HepG2 (cell line): ENCODE data around the gene PIGV. TPM values are rescaled to one million over a fixed set of nuclear protein-coding genes. Genes with fewer than 3 reads are reported as not detected.

ENCODE experiments used
- E2F1 ChIP-seq: sonication (generic); formaldehyde crosslinking; IDR thresholded peaks from 2 replicates; pipeline ENCODE4 v1.5.0; 2020; ENCODE audit warnings: missing genetic modification reagents
- GZF1 ChIP-seq: sonication (generic); formaldehyde crosslinking; IDR thresholded peaks from 2 replicates; pipeline ENCODE4 v1.5.1; 2020; ENCODE audit warnings: mild to moderate bottlenecking, missing genetic modification reagents
- HDAC1 ChIP-seq: sonication (generic); formaldehyde crosslinking; IDR thresholded peaks from 2 replicates; pipeline ENCODE4 v1.5.1; 2020; ENCODE audit warnings: mild to moderate bottlenecking, missing genetic modification reagents
- HNF4G ChIP-seq, 2 experiments: sonication (generic) in 1 of 2; formaldehyde crosslinking in 1 of 2; IDR thresholded peaks; 2 replicates each; pipeline versions ENCODE4 v1.4.0 to v1.6.1; 2011 to 2020; ENCODE audit warnings: borderline replicate concordance in 2 of 2, low read depth in 2 of 2, mild to moderate bottlenecking in 2 of 2, low read length in 1 of 2, missing genetic modification reagents in 1 of 2, moderate library complexity in 1 of 2
- HOXA5 ChIP-seq: sonication (generic); formaldehyde crosslinking; IDR thresholded peaks from 2 replicates; pipeline ENCODE4 v1.4.0; 2020; ENCODE audit warnings: missing genetic modification reagents
- NFYB ChIP-seq: sonication (generic); formaldehyde crosslinking; IDR thresholded peaks from 2 replicates; pipeline ENCODE4 v1.4.0; 2020; ENCODE audit warnings: missing genetic modification reagents
- NR1H2 ChIP-seq: sonication (generic); formaldehyde crosslinking; IDR thresholded peaks from 2 replicates; pipeline ENCODE4 v1.8.1; 2022; ENCODE audit warnings: low read depth, missing genetic modification reagents, borderline replicate concordance
- RORA ChIP-seq: sonication (generic); formaldehyde crosslinking; IDR thresholded peaks from 2 replicates; pipeline ENCODE4 v1.5.0; 2020; ENCODE audit warnings: mild to moderate bottlenecking, missing genetic modification reagents, moderate library complexity
- TBP ChIP-seq: sonication (generic); formaldehyde crosslinking; IDR thresholded peaks from 2 replicates; pipeline ENCODE4 v1.5.0; 2020; ENCODE audit warnings: missing genetic modification reagents
- THAP8 ChIP-seq: sonication (generic); formaldehyde crosslinking; IDR thresholded peaks from 2 replicates; pipeline ENCODE4 v1.5.1; 2020; ENCODE audit warnings: missing genetic modification reagents, mild to moderate bottlenecking, borderline replicate concordance
- TRIM24 ChIP-seq: sonication (generic); formaldehyde crosslinking; IDR thresholded peaks from 2 replicates; pipeline ENCODE4 v1.8.0; 2022; ENCODE audit warnings: mild to moderate bottlenecking, missing genetic modification reagents
- ZBTB38 ChIP-seq: sonication (generic); formaldehyde crosslinking; IDR thresholded peaks from 2 replicates; pipeline ENCODE4 v1.5.1; 2020; ENCODE audit warnings: mild to moderate bottlenecking, missing genetic modification reagents
- ZNF337 ChIP-seq: sonication (generic); formaldehyde crosslinking; IDR thresholded peaks from 2 replicates; pipeline ENCODE4 v1.5.1; 2020; ENCODE audit warnings: missing genetic modification reagents, low read depth, mild to moderate bottlenecking, borderline replicate concordance
- ZNF510 ChIP-seq: sonication (generic); formaldehyde crosslinking; IDR thresholded peaks from 2 replicates; pipeline ENCODE4 v1.4.0; 2020; ENCODE audit warnings: low read depth, mild to moderate bottlenecking, missing genetic modification reagents
- ZNF564 ChIP-seq: sonication (generic); formaldehyde crosslinking; IDR thresholded peaks from 2 replicates; pipeline ENCODE4 v1.8.1; 2023; ENCODE audit warnings: mild to moderate bottlenecking, missing genetic modification reagents
- ZNF839 ChIP-seq: sonication (generic); formaldehyde crosslinking; IDR thresholded peaks from 2 replicates; pipeline ENCODE4 v1.4.0; 2020; ENCODE audit warnings: missing genetic modification reagents, mild to moderate bottlenecking, borderline replicate concordance
- polyA plus RNA-seq, 8 experiments: library from polyadenylated mRNA; depleted of rRNA in 3 of 8; stranded (reverse) in 7 of 8; unstranded in 1 of 8; fragments of >200 nt; fragmentation: Illumina TruSeq in 4 of 8; extraction: Trizol in 4 of 8; gene quantifications; 2 replicates each; pipeline versions ENCODE4 v1.2.1 to v1.2.3, GENCODE V29; 2011 to 2016; ENCODE audit warnings: low read depth in 4 of 8, missing spikeins in 1 of 8, mixed read lengths in 1 of 8; ENCODE audit not compliant: insufficient read depth in 1 of 8
- total RNA-seq, 5 experiments: library from RNA; depleted of rRNA; stranded (reverse); fragments of >200 nt; fragmentation: Illumina TruSeq; extraction: Trizol; gene quantifications; 2 replicates each; pipeline ENCODE4 v1.2.3, GENCODE V29; 2016; ENCODE audit warnings: low read depth in 1 of 5
- TF ChIP-seq, protein P1 (sequence below): sonication (generic); formaldehyde crosslinking; IDR thresholded peaks from 2 replicates; pipeline ENCODE4 v1.4.0; 2020; ENCODE audit warnings: missing genetic modification reagents
- TF ChIP-seq, protein P2 (sequence below): sonication (generic); formaldehyde crosslinking; IDR thresholded peaks from 2 replicates; pipeline ENCODE4 v1.8.1; 2023; ENCODE audit warnings: mild to moderate bottlenecking, inconsistent platforms, moderate library complexity, missing genetic modification reagents, borderline replicate concordance
- TF ChIP-seq, protein P3 (sequence below): sonication (generic); formaldehyde crosslinking; IDR thresholded peaks from 2 replicates; pipeline ENCODE4 v1.9.0; 2021; ENCODE audit warnings: missing genetic modification reagents, mild to moderate bottlenecking, borderline replicate concordance

Gene PIGV
- total and polyA plus RNA-seq, 2 of the 13 experiments (the other 11 are each of a cell fraction or from before 2014, with no cell fraction given): 13.5 to 22.7 TPM

GRCh38 chr1:26787706-26788514 is at the start of gene PIGV (continued):
- peak; percentile 45; the same call in 1 of the 2 replicates for TF ChIP-seq E2F1 (CRISPR knock-in tag)
- TF ChIP-seq ZNF839 (CRISPR knock-in tag): no peak
- no peak for TF ChIP-seq RORA (CRISPR knock-in tag)
- TF ChIP-seq THAP8: no peak
- TF ChIP-seq, protein P1, sequence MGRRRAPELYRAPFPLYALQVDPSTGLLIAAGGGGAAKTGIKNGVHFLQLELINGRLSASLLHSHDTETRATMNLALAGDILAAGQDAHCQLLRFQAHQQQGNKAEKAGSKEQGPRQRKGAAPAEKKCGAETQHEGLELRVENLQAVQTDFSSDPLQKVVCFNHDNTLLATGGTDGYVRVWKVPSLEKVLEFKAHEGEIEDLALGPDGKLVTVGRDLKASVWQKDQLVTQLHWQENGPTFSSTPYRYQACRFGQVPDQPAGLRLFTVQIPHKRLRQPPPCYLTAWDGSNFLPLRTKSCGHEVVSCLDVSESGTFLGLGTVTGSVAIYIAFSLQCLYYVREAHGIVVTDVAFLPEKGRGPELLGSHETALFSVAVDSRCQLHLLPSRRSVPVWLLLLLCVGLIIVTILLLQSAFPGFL (CRISPR knock-in tag): no peak
- TF ChIP-seq, protein P2, sequence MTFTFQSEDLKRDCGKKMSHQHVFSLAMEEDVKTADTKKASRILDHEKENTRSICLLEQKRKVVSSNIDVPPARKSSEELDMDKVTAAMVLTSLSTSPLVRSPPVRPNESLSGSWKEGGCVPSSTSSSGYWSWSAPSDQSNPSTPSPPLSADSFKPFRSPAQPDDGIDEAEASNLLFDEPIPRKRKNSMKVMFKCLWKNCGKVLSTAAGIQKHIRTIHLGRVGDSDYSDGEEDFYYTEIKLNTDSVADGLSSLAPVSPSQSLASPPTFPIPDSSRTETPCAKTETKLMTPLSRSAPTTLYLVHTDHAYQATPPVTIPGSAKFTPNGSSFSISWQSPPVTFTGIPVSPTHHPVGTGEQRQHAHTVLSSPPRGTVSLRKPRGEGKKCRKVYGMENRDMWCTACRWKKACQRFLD (CRISPR knock-in tag): no peak
- TF ChIP-seq HNF4G (IDR thresholded peaks at IDR 0.05; ENCODE audit: borderline replicate concordance, low read depth, low read length): no peak
- peak; percentile 24; the same call in 1 of the 2 replicates for TF ChIP-seq HNF4G (CRISPR knock-in tag; IDR thresholded peaks at IDR 0.05; ENCODE audit: borderline replicate concordance, low read depth)
- TF ChIP-seq HDAC1 (CRISPR knock-in tag): peak; percentile 60
- peak; percentile 16; the same call in 1 of the 2 replicates for TF ChIP-seq ZNF564 (CRISPR knock-in tag)
- TF ChIP-seq, protein P3, sequence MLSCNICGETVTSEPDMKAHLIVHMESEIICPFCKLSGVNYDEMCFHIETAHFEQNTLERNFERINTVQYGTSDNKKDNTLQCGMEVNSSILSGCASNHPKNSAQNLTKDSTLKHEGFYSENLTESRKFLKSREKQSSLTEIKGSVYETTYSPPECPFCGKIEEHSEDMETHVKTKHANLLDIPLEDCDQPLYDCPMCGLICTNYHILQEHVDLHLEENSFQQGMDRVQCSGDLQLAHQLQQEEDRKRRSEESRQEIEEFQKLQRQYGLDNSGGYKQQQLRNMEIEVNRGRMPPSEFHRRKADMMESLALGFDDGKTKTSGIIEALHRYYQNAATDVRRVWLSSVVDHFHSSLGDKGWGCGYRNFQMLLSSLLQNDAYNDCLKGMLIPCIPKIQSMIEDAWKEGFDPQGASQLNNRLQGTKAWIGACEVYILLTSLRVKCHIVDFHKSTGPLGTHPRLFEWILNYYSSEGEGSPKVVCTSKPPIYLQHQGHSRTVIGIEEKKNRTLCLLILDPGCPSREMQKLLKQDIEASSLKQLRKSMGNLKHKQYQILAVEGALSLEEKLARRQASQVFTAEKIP (CRISPR knock-in tag): no peak
- peak; percentile 34; the same call in 1 of the 2 replicates for TF ChIP-seq HOXA5
- no peak for TF ChIP-seq NR1H2 (CRISPR knock-in tag)
- no peak for TF ChIP-seq NFYB (CRISPR knock-in tag)
- peak; percentile 0; the same call in 1 of the 2 replicates for TF ChIP-seq ZBTB38 (CRISPR knock-in tag)
- no peak for TF ChIP-seq ZNF337 (CRISPR knock-in tag)
- no peak for TF ChIP-seq TBP (CRISPR knock-in tag)
- no peak for TF ChIP-seq GZF1
- TF ChIP-seq TRIM24 (CRISPR knock-in tag): no peak
- TF ChIP-seq ZNF510: peak; percentile 55; the same call in 1 of the 2 replicates
